Vagina (tissue), 2 donors: ENCODE results near the gene SOCS3. TPM values are rescaled to one million over a fixed set of nuclear protein-coding genes. Genes with fewer than 3 reads are reported as not detected.

Source experiments
- DNase-seq, 2 donors: peaks; one replicate each; pipeline ENCODE4 v3.0.0-alpha.2; 2017; ENCODE audit errors: extremely low spot score in 2 of 2
- H3K27ac ChIP-seq: fragments of 200-600 bp; sonication (generic); one replicate; pipeline ENCODE4 v1.5.1; 2019
- H3K27me3 ChIP-seq: fragments of 200-600 bp; sonication (generic); one replicate; pipeline ENCODE4 v1.5.1; 2019
- H3K36me3 ChIP-seq, 2 donors: fragments of 200-600 bp; sonication (generic); one replicate each; pipeline ENCODE4 v1.5.1; 2017 to 2019
- H3K4me1 ChIP-seq: fragments of 200-600 bp; sonication (generic); one replicate; pipeline ENCODE4 v1.5.1; 2019
- H3K4me3 ChIP-seq, 2 donors: fragments of 200-600 bp; sonication (generic); 1 replicate in 1 of 2; 2 replicates in 1 of 2; pipeline ENCODE4 v1.5.1; 2016 to 2019
- H3K9me3 ChIP-seq: fragments of 200-600 bp; sonication (generic); one replicate; pipeline ENCODE4 v1.5.1; 2019
- POLR2A ChIP-seq, 2 donors: fragments of 450-650 bp; IDR thresholded peaks; one replicate each; pipeline ENCODE4 v1.6.1; 2017; ENCODE audit warnings: antibody characterized with exemption in 2 of 2, mild to moderate bottlenecking in 2 of 2, moderate library complexity in 2 of 2
- POLR2AphosphoS5 ChIP-seq, 2 donors: sonication (generic); formaldehyde crosslinking; IDR thresholded peaks; one replicate each; pipeline ENCODE4 v1.9.0; 2017; ENCODE audit warnings: antibody characterized with exemption in 2 of 2, mild to moderate bottlenecking in 2 of 2, low read depth in 1 of 2; ENCODE audit not compliant: insufficient read depth in 1 of 2
- intact Hi-C: fragments of 100-400 bp; cut with DNase I; formaldehyde crosslinking; loops from one replicate; pipeline ENCODE4 v1.15.1; 2023
- total RNA-seq: library from RNA; depleted of rRNA; stranded (reverse); fragments of >200 nt; gene quantifications from one replicate; pipeline ENCODE4 v1.2.3, GENCODE V29; 2016
- TF ChIP-seq, protein P1 (sequence below), 3 experiments: fragments of 450-650 bp in 2 of 3; fragments of 200-600 bp in 1 of 3; sonication (generic) in 1 of 3; IDR thresholded peaks; one replicate each; pipeline ENCODE4 v1.5.1; 2017 to 2019; ENCODE audit warnings: antibody characterized with exemption in 3 of 3, mild to moderate bottlenecking in 2 of 3, moderate library complexity in 2 of 3

SOCS3 gene
- total RNA-seq, 1 donor from 2014 or later = 173 TPM

DNA sequence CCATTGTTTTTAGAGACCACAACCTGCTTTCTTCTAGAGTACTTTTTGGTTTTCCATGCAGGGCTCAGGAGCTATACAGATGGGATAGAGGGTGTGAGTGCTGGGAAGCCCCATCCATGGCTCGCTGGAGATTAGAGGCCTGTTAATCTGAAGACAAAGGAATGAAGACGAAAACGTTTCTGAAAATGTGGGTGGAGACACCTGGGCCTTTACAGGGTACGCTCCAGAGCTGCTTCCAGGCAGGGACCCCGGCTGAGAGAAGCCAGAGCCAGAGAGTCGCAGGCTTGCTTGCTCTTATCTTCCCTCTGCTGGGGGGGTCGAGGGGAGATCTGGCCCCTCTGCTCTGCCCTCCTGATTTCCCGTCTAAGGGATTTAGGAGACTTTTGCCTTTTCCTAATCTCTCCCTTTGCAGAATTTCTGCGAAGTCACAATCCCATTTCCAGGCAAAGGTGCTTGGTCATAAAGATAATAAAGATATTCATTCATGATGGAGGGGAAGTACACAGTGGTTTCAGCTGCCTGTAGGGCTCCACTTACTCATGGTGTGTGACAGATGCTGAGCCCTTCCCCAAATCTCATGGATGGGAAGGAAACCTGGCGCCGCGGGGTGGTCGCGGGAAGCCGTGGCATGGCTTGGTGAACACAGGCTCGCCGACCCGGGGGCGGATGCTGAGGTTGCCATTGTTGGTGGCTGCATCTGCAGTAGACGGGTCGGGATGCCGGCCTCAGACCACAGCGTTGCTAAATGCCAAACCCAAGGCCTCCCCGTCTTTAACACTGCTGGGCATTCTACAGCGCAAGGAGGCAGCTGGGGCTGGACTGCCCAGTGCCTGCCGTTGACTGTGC lies 4.8 kb upstream of the SOCS3 start:
- peak overlapping the region; percentile 83 for H3K27ac ChIP-seq
- H3K36me3 ChIP-seq = no peaks in the 10 kb centered on the region
- H3K9me3 ChIP-seq = no peaks in the 10 kb centered on the region
- intact Hi-C loops = no loop called here
- peaks cover 22% of the 10 kb centered on the region for H3K4me1 ChIP-seq
- no peak for TF ChIP-seq POLR2AphosphoS5 (IDR thresholded peaks at IDR 0.05; ENCODE audit: insufficient read depth in 1 of 2, low read depth in 1 of 2)
- TF ChIP-seq, protein P1, sequence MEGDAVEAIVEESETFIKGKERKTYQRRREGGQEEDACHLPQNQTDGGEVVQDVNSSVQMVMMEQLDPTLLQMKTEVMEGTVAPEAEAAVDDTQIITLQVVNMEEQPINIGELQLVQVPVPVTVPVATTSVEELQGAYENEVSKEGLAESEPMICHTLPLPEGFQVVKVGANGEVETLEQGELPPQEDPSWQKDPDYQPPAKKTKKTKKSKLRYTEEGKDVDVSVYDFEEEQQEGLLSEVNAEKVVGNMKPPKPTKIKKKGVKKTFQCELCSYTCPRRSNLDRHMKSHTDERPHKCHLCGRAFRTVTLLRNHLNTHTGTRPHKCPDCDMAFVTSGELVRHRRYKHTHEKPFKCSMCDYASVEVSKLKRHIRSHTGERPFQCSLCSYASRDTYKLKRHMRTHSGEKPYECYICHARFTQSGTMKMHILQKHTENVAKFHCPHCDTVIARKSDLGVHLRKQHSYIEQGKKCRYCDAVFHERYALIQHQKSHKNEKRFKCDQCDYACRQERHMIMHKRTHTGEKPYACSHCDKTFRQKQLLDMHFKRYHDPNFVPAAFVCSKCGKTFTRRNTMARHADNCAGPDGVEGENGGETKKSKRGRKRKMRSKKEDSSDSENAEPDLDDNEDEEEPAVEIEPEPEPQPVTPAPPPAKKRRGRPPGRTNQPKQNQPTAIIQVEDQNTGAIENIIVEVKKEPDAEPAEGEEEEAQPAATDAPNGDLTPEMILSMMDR (IDR thresholded peaks at IDR 0.05) = no peak
- no peak for TF ChIP-seq POLR2A (IDR thresholded peaks at IDR 0.05)
- H3K4me3 ChIP-seq = no peak overlapping the region
- H3K27me3 ChIP-seq = no peaks in the 10 kb centered on the region
- DNase-seq = no peak

DNA sequence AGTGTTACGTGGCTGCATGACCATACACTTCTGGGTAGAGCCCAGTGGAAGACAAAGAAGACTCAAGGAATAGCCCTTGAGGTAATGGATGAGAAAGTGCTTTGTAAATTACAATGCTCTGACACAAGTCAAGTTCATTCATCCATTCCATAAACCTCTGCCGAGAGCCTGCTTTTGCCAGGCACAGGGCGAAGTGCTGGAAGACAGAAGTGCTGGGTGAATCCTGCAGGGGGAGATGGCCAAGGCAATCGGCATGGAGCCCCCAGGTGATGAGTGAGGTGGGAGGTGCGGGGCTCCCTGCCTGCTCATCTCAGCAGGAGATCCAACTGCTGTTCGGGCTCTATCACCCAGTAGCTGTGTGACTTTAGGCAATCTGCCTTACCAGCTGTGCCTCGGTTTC lies 2.8 kb upstream of the SOCS3 start:
- TF ChIP-seq POLR2AphosphoS5 (IDR thresholded peaks at IDR 0.05; ENCODE audit: insufficient read depth in 1 of 2, low read depth in 1 of 2) = no peak
- TF ChIP-seq, protein P1 (IDR thresholded peaks at IDR 0.05) = no peak
- no peak for TF ChIP-seq POLR2A (IDR thresholded peaks at IDR 0.05)
- Histone ChIP-seq H3K27ac (no peak overlapping the region), H3K27me3 (no peaks in the 10 kb centered on the region), H3K36me3 (no peaks in the 10 kb centered on the region), H3K9me3 (no peaks in the 10 kb centered on the region), H3K4me3 (no peak overlapping the region), H3K4me1 (peaks cover 33% of the 10 kb centered on the region)
- intact Hi-C loops = no loop called here
- DNase-seq = no peak

DNA sequence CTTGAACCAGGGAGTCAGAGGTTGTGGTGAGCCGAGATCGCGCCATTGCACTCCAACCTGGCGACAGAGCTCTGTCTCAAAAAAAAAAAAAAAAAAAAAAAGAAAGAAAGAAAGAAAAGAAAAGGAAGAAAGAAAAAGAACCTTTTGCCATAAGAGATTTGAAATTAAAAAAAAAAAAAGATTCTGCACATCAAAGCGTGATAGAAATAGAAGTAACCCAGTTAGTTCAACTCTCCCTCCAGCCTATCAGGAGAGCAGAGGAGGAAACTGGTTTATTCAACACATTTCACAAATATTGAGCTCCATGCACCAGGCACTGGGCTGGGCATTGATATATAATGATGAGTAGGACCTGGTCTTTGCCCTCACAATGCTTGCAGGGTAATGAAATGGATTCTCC lies 2.4 kb upstream of the SOCS3 start:
- no peaks in the 10 kb centered on the region for H3K27me3 ChIP-seq
- no peaks in the 10 kb centered on the region for H3K9me3 ChIP-seq
- intact Hi-C loops = no loop called here
- no peaks in the 10 kb centered on the region for H3K36me3 ChIP-seq
- TF ChIP-seq POLR2AphosphoS5 (IDR thresholded peaks at IDR 0.05; ENCODE audit: insufficient read depth in 1 of 2, low read depth in 1 of 2) = no peak
- TF ChIP-seq, protein P1 (IDR thresholded peaks at IDR 0.05) = no peak
- TF ChIP-seq POLR2A (IDR thresholded peaks at IDR 0.05) = no peak
- no peak overlapping the region for H3K4me3 ChIP-seq
- no peak overlapping the region for H3K27ac ChIP-seq
- peaks cover 38% of the 10 kb centered on the region for H3K4me1 ChIP-seq
- no peak for DNase-seq

DNA sequence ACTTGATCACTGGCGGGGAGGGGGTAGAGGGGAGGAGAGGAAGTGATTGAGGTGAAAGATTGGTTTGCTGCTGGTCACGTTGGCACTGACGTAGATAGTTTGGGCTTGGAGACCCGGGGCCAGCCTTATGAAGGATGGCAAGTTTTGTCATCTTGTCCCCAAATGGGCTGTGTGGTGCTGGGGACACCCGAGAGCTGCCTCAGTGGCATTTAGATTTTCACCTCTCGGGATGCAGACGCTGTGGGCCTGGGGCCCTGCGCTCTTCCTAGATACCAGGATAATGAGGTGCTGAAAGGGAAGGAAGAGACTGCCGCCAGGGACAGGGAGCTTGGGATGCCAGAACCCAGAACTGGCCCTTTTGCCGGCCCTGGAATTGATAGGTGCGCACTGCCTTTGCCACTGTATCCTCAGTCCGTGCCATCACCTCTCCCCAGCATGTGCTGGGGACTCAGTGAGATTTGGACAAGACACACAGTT lies 1.4 kb upstream of the SOCS3 start:
- Histone ChIP-seq H3K36me3 (no peaks in the 10 kb centered on the region), H3K4me3 (no peak overlapping the region), H3K9me3 (no peaks in the 10 kb centered on the region), H3K4me1 (peaks cover 39% of the 10 kb centered on the region), H3K27ac (peak overlapping the region; percentile 94), H3K27me3 (no peaks in the 10 kb centered on the region)
- TF ChIP-seq POLR2AphosphoS5 (IDR thresholded peaks at IDR 0.05; ENCODE audit: insufficient read depth in 1 of 2, low read depth in 1 of 2) (no peak), POLR2A (IDR thresholded peaks at IDR 0.05) (no peak)
- TF ChIP-seq, protein P1 (IDR thresholded peaks at IDR 0.05) = no peak
- DNase-seq = no peak
- intact Hi-C loops = loop anchor here (2.0 kb wide), 1 partner anchor 46 kb away; no protein-coding TSS in a partner anchor
